ENCODE results near the gene ZNF521. TPM values are rescaled to one million over a fixed set of nuclear protein-coding genes. Genes with fewer than 3 reads are reported as not detected.

The ZNF521 gene
- total RNA-seq, 1 donor from 2014 or later = 58.7 TPM

DNA sequence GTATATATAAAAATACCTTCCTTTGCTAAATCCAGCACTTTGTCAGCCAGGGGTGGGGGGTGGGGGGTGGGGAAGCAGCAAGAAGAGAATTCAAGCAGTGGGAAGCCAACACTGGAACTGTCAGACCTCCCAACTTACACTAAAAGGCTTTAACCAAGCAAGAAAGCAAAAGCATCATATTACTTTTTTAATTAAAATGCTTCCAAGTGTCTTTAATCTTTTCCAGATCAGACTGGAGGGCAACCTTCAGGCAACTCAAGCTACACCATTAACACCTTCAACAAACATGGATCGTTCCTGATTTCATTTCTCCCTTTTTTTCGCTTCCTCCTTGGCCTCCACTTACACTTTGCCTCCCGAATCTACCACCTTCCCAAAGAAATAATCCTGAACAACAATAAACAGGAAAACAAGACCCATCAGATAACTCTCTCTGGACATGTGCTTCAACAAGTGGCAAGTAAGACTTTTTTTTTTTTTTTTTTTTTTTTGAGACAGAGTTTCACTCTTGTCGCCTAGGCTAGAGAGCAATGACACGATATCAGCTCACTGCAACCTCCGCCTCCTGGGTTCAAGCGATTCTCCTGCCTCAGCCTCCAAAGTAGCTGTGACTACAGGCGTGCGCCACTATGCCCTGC, 35.5 kb downstream of the ZNF521 start:
- Mint-ChIP-seq H3K4me1 (ENCODE audit: low read depth, unreplicated experiment) (no peaks in the 10 kb centered on the region), H3K27me3 (ENCODE audit: unreplicated experiment) (no peaks in the 10 kb centered on the region), H3K4me3 (ENCODE audit: unreplicated experiment) (no peak overlapping the region), H3K9me3 (ENCODE audit: unreplicated experiment) (no peaks in the 10 kb centered on the region), H3K36me3 (ENCODE audit: unreplicated experiment) (no peaks in the 10 kb centered on the region), H3K27ac (ENCODE audit: unreplicated experiment) (no peak overlapping the region)
- TF ChIP-seq, protein P1, sequence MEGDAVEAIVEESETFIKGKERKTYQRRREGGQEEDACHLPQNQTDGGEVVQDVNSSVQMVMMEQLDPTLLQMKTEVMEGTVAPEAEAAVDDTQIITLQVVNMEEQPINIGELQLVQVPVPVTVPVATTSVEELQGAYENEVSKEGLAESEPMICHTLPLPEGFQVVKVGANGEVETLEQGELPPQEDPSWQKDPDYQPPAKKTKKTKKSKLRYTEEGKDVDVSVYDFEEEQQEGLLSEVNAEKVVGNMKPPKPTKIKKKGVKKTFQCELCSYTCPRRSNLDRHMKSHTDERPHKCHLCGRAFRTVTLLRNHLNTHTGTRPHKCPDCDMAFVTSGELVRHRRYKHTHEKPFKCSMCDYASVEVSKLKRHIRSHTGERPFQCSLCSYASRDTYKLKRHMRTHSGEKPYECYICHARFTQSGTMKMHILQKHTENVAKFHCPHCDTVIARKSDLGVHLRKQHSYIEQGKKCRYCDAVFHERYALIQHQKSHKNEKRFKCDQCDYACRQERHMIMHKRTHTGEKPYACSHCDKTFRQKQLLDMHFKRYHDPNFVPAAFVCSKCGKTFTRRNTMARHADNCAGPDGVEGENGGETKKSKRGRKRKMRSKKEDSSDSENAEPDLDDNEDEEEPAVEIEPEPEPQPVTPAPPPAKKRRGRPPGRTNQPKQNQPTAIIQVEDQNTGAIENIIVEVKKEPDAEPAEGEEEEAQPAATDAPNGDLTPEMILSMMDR (IDR thresholded peaks at IDR 0.05; ENCODE audit: partially characterized antibody, unreplicated experiment) = no peak
- no peak for DNase-seq

DNA sequence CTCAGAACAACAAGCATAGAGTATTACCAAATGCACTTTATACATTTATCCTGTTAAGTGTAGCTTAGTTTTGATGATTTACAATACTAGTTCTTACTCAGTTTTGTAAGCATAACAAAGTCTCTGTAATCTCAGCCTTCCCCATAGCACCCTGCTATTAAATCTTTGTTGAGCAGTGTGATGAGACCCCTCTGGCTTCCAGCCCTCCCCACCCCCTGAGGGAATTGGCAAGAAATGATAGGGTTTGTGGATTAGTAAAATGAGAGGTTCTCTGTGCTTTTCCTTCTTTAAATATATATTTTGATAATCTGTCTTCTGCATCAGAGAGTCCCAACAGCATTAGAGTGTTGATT, 37.2 kb downstream of the ZNF521 start:
- Mint-ChIP-seq H3K9me3 (ENCODE audit: unreplicated experiment) (no peaks in the 10 kb centered on the region), H3K36me3 (ENCODE audit: unreplicated experiment) (no peaks in the 10 kb centered on the region), H3K4me3 (ENCODE audit: unreplicated experiment) (no peak overlapping the region), H3K27ac (ENCODE audit: unreplicated experiment) (no peak overlapping the region), H3K4me1 (ENCODE audit: low read depth, unreplicated experiment) (peaks cover 2% of the 10 kb centered on the region), H3K27me3 (ENCODE audit: unreplicated experiment) (no peaks in the 10 kb centered on the region)
- DNase-seq = no peak
- TF ChIP-seq, protein P1 (IDR thresholded peaks at IDR 0.05; ENCODE audit: partially characterized antibody, unreplicated experiment) = no peak

DNA sequence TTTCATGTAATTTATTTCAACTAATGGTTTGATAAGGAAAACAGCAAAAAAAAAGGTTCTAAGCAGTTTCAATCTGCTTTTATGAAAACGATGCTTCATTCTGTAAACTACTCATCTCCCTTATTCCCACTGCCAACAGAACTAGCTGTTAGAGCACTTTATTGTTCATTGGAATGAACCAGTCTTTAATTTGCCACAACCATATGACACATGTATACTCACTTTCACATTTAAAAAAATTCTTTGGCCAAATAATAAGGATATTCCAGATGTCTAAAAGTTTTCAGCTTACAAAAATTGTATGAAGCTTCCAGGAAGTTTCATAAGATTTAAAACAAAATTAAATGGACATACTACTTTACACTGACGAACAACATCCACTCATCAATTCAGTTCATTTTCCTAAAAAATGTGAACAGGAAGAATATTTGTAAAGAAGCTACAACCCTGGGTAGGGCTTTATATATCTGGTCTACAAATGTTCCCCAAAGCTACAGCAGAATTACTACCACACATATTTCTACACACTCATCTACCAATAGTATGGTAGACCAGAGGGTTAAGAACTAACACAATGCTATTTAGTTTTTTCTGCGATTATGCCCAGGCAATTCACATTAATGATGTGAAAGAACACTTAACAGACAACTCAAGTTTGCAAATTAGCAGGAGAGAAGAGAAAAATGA, 37.7 kb downstream of the ZNF521 start:
- H3K27ac Mint-ChIP-seq (ENCODE audit: unreplicated experiment) = no peak overlapping the region

DNA sequence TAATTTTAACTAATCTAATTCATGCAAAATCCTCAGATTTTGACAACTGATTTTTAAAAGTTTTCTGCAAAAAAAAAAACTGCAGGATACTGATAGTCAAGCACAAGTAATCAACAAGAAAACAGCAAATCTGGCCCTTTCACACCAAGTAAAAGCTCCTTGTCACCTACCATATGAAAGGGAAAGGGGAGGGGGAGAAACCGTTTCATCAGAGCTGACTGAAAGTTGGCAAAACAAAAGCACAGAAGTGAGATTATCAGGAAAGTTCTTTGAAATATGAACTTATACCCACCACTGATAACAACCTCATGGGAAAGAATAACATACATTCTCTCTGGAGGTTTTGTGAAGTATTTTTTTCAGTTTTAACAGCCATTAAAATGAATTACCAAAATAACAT, 38.7 kb downstream of the ZNF521 start:
- Mint-ChIP-seq H3K27ac (ENCODE audit: unreplicated experiment) (no peak overlapping the region), H3K36me3 (ENCODE audit: unreplicated experiment) (no peaks in the 10 kb centered on the region), H3K27me3 (ENCODE audit: unreplicated experiment) (no peaks in the 10 kb centered on the region), H3K4me3 (ENCODE audit: unreplicated experiment) (no peak overlapping the region), H3K4me1 (ENCODE audit: low read depth, unreplicated experiment) (peaks cover 5% of the 10 kb centered on the region), H3K9me3 (ENCODE audit: unreplicated experiment) (no peaks in the 10 kb centered on the region)
- TF ChIP-seq, protein P1 (IDR thresholded peaks at IDR 0.05; ENCODE audit: partially characterized antibody, unreplicated experiment) = no peak
- no peak for DNase-seq

More for the DNA sequence above, 37.7 kb downstream of the ZNF521 start:
- Mint-ChIP-seq H3K4me3 (ENCODE audit: unreplicated experiment) (no peak overlapping the region), H3K27me3 (ENCODE audit: unreplicated experiment) (no peaks in the 10 kb centered on the region), H3K36me3 (ENCODE audit: unreplicated experiment) (no peaks in the 10 kb centered on the region), H3K9me3 (ENCODE audit: unreplicated experiment) (no peaks in the 10 kb centered on the region), H3K4me1 (ENCODE audit: low read depth, unreplicated experiment) (peaks cover 2% of the 10 kb centered on the region)
- no peak for DNase-seq
- TF ChIP-seq, protein P1 (IDR thresholded peaks at IDR 0.05; ENCODE audit: partially characterized antibody, unreplicated experiment) = no peak

DNA sequence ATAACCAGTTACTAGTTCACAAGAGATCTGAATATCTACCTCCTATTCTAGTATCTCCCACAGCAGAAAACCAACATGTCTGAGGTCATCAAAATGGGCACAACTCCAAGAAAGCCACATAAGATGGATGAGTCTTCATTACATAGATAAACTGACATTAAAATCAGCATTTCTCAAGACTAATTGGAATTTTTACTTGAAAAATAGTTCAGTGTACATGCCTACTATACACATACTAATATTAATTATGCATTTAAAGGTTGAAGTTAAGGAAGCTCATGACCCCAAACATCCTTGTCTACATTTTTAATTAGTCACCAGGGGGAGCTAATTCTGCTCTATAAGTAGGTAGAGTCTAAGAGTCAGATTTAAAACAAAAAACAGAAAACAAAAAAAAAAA, 41.9 kb downstream of the ZNF521 start:
- Mint-ChIP-seq H3K36me3 (ENCODE audit: unreplicated experiment) (no peaks in the 10 kb centered on the region), H3K27me3 (ENCODE audit: unreplicated experiment) (peaks cover 2% of the 10 kb centered on the region), H3K4me3 (ENCODE audit: unreplicated experiment) (no peak overlapping the region), H3K27ac (ENCODE audit: unreplicated experiment) (no peak overlapping the region), H3K9me3 (ENCODE audit: unreplicated experiment) (no peaks in the 10 kb centered on the region), H3K4me1 (ENCODE audit: low read depth, unreplicated experiment) (peaks cover 5% of the 10 kb centered on the region)
- TF ChIP-seq, protein P1 (IDR thresholded peaks at IDR 0.05; ENCODE audit: partially characterized antibody, unreplicated experiment) = no peak
- no peak for DNase-seq
